T-helper 2 cell (primary cell): ENCODE results near the gene CBX4.

ENCODE experiments used
- DNase-seq, 5 experiments: peaks; one replicate each; pipeline versions ENCODE4 v3.0.0 to v3.0.0-alpha.2; 2012 to 2022

The CBX4 gene

DNA sequence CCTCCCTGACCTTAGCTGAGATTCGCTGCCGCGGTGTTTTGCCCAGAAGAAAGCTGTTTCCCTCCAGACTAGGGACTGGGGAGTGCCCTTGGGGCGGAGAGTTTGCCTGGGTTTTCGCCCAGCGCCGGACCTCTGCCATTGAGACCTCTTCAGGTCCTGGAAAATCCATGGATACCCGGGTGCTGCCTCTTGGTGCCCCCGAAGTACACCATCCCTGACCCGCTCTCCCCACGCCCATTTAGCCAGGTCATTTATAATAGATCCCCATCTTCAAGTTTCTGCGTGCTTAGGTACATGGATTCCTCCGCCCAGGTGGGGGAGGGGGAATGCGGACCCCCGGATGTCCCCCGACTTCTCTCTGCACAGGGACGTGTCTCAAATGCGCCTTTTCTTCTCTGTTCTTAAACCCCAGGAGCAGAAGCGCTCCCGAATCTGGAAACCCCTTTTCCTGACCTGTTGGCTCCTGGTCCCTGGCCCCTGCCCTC, 27.3 kb downstream of the CBX4 start:
- DNase-seq = no peak

DNA sequence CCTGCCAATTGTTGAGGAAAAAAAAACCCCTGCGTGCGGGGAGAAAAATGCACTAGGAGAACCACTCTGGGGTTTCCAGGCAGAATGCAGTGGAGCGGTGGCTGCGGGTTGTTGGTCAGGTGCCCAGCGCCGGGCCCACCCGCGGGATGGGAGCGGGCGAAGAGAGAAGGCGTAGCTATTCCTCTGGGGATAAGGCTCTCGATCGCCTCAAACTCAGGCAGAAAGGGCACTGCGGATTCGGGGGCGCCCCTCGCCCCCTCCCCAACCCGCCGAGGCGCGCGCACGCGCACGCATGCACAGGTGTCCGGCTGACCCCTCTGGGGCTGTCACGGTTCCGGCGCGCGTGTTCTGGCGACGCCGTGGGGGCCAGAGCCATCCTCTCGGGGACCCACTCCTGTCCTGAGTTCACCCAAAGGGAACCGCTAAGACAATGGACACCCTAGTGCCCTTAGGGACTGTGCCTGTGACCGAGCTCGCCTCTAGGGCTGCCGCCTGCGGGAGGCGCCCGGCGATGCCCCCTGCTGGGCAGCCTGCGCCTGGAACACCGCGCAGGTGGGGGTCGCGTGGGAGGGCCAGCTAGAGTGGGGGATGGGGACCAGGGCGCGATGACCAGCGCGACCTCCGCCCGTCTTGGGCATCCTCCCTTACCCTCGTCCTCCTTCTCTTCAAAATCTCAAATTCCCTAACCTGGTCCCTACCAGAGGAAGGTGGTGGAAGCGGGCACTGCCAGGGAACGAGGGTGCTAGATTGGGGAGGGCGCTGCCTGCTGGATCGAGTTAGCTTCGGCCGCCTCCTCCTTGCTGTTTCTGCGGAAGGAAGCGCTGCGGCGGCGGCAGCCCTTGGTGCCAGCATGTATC, 28.0 kb downstream of the CBX4 start:
- peak in 1 of 5 experiments; percentile 69 for DNase-seq

DNA sequence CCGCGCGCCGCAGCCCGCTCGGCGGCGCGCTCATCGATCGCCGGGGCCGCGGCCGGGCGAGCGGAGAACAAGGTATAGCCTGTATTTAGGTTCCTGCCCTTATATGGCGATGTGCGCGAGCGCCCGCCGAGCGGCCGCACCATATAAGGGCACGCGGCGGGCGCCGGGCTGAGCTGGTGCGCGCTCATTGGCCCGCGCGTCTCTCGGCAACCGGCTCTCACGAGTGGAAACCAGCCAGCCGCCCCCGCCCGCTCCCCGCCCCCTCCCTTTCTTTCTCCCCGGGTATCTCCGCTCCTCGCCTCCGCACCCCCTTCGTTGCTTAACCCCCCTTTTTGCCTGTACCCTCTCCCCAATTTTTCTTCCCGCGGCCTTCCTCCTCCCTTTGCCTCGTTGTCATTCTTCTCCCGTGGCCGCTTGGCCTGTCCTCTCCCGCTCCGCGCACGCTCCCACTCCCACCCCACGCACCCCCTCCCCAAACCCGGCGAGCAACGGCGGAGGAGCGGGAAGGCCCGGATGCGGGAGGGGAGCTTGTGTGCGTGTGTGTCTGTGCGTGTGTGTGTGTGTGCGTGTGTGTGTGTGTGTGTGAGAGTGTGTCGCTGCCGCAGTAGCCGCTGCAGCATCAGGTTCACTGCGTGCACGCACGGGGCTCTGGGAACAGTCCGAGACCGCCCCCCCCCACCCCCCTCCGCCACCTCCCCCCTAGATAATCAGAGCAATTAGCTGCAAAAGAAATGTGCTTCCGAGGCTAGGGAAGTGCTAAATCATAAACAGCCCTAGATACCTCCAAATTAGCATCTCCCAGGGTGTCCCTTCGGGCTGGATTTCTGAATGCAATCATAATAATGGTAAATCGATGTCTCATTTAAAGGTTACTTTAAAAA, 28.9 kb downstream of the CBX4 start:
- peak; percentile 62 to 91 (median 77) for DNase-seq

DNA sequence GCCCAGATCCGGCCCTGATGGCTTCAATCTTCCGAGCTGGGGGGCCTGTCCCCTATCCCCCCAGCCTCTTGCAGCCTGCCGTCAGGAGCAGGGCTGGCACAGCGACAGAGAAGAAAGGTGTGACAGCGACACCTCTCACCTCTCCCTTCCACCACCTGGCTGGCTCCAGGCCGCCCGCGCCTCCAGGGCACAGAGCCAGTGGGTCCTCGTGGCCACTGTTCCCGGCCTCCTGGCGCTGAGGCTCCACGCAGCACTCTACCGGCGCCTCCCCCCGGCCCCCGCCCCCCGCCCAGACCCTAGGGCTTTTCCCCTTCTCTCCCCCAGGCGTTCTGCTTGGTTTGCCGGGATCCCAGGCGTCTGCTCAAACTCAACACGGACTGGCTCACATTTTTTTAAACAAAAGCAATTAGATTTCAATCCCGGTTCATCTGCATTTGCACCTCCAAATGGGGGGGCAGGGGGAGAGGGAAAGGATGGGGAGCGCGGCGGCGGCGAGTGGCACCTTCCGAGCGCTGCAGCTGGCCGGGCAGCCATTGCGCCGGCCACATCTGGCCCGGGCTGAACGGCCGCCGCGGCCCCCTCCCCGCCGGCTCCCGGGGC, 29.6 kb downstream of the CBX4 start:
- no peak for DNase-seq

DNA sequence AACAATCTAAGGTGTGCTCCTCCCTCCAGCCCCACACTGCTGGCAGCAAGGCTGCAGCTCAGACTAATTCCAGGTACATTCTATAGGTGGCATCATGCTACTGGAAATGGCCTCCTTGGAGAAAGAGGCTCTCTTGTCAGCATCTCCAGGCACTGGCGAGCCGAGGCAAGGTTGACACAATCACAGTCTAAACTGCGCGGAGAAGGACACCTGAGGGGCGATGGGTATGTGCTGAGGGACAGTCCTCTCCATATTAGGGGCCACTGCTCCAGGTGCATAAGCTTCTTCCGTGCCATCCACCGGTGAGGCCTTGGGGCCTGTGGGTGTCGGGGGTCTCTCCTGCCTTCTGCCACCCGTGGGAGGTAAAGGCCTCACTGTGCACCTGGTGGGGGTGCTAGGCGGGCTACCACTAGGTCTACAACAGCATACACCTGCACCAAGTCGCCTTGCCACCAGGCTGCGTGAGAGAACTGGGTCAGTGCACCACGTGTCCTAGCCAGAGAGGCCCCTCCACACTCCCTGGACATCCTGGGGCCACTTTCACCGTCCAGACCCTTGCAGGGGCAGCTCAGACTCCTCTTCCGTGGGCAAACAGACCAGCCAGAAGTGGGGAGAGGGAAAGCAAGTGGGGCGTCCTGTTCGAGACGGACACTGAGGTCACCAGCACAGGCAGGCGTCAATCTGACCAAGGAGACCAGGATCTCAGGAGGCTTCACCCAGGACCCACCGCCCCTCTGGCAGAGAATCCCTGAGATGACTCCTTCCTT, 30.3 kb downstream of the CBX4 start:
- peak in 1 of 5 experiments; percentile 67 for DNase-seq

DNA sequence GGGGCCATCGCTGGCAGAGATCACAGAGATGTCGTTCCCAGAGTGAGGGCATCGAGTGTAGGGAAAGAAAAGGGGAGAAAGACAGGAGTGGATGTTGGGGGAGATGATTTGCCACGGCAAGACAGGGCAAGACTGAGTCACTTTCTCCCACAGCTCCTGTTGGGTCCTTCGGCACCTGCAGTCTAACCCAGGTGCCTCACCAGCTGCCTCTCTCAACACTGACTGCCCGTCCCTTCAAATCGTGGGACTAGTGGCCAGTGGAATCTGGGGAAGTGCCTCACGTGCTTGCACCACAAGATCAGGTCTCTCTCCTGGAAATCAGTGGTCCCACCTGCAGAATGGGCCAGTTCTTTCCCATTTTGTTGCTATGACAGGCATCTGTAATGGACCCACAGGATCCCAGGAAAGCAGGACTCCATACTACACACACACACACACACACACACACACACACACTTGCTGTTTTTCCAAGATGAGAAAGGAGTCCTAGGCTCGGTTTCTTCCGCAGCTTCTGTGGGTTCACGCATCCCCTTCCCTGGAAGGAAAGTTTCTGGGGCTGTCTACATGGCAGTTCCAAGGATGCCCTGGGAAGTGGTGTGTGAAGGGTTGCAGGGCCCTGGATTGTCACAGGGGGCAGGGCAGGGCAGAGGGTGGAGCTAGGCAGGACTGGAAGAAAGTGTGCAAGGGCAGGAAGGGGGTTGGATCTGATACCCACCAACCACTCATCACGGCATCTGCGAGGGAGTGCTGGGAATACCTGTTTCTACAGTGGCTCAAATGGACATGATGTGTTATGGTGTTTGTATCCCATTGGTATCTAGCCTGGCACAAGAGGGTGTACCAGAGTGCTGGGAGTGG, 32.1 kb downstream of the CBX4 start:
- DNase-seq = no peak

DNA sequence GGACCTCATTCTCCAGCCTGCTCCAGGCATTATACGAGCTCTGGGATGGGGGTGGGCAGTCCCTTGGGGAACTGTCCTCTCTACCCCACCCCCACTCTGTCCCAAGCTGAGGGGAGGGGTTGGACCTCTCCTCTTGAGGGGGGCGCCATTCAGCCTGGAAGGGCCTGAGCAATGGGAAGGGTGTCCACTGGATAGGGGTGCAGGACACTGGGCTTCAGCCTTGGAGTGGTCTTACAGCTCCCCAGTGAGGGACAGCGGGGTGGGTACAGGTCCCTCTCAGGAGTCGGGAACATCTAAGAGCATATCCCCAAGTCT, 32.8 kb downstream of the CBX4 start:
- no peak for DNase-seq

DNA sequence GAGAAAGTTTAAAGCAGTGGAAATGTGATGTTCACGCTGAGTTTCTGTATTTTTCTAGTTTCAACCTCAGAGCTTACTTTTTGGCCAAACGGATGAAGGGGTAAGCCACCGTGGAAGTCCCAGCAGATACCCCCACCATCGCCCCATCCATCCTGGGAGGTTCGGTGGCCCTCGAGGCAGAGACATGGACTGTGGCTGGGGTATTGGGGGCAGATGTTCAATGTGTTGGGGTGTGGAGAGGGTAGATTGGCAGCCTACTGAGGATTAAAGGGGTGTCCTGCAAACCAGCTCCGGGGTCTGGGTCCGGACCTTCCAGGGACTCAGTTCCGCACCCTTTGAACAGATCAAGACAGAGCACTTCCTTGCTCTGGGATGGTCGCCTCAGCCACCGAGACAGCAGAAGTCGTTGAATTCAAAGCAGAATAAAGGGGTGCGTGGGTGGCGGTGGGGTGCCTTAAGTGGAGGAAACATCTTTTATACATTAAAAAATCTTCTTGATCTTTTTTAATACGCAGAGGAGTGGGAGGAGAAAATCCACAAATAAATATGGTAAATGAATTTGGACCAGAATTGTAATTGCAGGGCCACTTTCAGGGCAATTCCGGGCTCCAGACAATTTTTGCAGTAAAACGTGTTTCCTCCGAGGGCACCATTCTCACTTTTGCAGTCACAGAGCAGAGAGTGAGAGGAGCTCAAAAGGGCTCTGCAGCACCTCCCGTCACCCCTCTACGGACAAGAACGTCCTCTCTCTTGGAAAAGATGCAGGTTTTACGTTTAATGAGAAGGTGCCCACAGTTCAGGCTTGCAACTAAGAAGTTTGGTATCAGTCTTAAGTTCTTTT, 34.2 kb downstream of the CBX4 start:
- no peak for DNase-seq

DNA sequence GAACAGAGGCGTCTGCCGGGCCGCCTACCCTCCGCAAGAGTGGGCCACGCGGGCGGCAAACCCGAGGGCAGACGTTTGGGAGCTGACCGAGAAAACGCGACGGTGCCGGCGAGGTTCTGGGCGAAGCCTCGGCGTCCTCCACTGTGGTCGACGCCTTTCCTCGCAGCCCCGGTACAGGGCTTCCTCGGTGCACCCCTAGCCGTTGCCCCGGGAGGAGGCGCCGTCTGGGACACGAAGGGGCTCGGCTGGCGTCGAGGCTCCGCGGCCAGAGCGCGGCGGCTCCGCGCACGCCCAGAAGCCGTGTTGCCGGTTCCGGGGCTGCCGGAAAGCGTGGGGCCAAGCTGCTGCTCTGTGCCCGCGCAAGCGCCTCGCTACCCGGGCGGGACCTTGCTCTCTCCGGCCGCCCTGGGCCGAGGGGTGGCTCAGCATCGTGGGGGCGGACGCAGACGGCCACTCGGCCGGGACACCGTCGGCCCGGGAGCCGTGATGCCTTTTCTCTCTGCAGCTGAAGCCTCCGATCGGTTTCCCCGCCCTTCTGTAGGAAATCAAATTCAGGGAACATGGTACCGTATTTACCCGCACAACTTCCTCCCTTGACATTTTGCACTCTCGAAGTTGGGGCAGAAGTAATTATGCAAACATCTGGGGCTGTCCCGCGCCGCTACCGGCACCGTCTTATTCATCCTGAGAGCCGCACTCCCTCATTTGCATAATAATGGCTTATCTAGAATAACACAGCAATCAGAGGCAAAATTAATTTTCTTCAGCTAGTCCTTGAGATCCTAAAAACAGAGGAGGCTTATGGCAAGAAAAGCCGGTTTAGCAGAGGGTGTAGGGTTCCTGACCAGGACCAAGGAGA, 35.0 kb downstream of the CBX4 start:
- peak in 3 of 5 experiments; percentile 35 to 89 (median 65) for DNase-seq

DNA sequence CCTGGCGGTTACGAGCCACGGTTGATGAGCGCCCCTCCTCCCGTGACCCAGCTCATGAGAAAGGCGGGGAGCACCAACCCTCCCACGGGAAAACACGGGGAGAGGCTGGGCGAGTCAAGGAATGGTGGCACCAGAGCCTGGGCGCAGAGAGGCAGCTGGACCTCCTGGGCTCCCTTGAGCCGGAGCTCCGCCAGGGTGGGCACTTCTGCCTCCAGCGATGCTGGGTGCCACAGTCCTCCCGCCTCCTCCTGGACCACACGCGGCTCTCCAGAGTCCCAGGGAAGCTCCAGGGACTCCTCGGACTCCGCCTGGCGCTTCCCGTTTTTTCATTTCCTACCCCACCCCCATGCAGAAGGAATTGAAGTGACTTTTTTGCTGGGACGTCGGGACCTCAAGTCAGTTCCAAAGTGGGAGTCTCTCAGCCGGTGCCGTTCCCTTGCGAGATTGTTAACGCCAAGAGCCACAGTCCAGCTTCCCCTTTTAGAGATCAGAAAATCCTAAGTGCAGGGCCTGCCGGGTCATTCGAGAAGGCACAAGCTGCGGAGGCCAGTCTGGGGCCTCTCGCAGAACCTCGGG, 35.7 kb downstream of the CBX4 start:
- no peak for DNase-seq

DNA sequence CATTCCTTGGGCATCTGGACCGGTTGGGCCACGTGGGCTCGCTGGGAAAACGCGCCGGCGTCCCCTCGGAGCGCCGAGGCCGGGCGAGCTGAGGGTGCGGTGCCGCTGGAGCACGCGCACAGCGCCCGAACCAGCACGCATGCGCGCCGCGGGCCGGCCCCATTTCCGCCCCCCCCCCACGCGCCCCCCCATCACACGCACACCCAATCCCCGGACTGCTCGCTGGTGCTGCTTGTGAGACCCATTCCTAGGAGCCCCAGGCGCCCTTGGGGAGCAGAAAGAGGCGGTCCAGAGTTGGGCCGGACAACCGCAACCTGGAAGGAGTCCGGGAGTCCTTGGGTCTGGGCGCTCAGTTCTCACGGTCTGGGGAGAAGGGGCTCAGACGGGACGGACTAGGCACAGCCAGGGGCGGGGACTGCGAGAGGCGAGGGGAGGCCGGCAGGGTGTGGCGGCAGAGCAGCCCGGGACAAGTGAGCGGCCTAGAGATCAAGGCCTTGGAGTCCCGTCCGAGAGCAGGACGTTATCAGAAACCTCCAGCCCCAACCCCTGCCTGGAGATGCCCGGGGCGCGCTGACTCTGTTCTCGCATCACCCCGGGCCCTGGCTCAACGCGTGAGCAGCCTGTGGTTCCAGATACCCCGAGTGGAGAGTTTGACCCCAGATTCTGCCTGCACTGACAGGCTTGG, 36.4 kb downstream of the CBX4 start:
- no peak for DNase-seq

DNA sequence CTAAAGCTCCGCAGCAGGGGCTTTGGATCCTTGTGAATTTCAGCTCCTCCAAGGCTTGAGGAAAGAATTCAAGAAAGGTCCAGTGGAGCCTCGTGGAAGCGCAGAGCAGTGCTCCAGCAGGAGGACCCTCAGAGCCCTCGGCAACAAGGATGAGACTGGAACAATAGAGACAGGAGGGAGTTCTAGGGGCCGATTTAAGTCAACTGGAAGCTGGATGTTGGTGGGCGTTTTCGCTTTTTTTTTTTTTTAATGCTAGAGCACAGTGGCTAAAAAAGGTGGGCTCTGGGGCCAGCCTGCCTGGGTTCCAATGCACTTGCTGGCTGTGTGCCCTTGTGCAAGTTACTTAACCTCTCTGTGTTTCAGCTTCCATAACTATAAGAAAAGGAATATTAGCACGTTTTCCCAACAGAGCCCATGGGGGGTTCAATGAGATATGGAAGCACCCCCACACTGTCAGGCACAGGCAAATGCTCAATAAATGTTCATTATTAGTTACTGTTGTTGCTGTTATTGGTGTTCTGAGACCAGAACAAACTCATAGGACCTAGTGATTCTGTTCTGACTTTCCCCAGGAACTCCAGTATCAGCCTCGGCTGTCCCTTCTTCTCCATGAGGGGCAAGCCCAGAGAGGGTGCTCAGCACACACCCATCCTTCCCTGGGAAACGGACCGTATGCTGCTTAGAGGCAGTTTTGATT, 37.1 kb downstream of the CBX4 start:
- DNase-seq = no peak

DNA sequence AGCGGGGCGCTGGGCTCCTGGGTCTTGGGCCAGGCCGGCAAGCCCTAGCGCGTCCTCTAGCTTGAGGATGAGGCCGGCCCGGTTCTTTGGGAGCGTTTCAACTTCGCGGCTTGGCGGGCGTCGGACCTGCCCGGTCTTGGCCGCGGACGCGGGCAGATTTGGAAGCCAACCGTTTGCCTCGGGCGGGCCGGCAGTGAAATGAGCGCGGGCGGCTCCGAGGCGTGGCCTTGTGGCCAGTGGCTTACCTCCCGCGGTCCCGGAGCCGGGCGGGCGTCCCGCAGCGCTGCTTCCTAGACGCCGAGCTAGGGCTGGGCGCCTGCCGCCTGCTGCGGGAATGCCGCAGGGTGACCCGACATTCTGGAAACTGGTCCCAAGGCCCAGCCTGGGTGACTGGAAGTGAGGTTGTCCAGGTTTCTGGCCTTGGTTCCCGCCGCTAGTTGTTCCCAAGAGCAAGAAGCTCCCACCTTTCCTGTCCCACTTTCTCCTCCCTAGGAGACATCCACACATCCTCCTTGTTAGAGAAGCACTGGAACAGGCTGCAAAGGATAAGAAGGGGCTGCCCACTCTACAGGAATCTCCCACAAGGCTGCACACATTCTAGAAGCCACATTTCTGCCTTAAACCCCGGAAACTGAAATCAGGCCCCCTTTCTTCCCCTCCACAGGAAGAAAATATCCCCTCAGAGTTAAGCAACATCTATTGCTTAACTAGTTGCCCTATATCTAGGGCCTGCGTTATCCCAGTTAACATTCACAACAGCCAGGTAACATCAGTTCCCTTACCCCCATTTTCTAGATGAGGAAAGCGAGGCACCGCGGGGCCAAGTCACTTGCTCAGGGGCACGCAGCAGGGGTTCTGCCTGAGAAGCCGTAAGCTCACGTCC, 37.8 kb downstream of the CBX4 start:
- no peak for DNase-seq

DNA sequence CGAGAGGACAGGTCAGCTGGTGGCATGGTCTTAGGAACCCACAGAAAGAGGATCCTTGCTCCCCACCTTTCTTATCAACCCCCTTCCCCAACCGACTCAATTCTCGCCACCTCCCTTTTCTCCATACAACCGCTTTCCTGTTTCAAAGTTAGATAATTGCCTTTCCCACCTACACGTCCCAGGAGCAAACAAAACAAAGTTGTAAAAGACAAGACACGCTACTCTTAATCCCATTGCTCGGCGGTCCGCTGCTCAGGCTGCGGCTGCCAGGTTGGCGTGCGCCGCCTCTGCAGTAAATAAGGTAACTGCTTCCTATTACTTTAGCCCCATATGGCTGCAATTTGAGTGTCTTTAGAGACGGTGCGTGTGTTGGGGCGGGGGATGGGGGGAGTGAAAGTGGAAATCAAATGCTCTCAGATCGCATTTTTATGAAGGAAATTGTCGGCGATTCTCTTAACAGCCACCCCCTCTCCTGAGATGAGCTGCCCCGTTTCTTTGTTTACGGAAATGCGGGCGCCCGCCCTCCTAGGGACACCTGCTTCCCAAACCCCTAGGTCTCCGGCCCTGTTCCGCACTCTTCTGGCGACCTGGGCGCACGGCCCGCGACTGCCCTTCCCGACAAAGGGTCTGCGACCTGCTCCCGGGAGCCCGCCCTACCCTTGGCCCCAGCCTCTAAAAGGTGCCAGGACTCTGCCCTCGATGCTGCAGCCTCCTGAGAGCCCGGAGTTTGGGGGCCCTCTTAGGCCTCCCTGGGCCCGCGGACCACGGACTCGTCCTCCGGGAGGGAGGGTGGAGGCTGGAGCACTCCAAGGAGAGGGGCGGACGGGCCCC, 38.7 kb downstream of the CBX4 start:
- DNase-seq = peak in 2 of 5 experiments; percentile 35 to 71

DNA sequence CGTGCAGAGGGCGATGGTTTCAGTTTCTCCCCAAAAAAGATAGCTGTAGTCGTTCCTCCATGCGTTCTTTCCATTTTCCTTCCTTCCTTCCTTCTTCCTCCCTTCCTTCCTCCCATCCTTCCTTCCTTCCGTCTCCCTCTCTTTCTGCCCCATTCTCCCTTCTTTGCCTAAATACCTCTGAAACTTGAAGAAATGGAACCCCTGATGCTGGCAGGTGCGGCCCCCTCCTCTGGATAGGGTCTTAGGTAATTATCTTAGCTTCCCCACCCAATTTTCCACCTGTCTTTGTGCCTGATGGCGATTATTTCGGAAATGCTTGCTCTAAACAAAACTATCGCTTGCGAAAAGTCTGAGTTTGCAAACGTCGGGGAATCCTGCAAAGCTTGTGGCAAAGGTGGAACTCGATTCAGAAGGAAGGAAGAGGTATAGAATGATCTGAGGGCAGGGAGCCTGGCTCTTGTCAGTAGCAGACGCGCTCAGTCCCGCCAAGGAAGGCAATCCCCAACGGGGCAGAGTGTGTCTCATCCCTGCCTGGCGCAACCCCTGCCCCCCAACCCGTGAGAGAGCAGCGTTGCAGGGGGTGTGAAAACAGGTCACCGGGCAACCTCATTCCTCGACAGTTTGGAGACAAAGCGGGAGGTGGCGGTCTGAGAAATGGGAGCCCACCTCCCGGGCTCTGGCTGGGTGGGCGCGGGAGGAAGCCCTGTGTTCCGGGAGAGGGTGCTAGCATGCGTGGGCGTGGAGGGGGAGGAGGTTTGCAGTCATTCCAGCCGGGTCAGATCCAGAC, 39.5 kb downstream of the CBX4 start:
- no peak for DNase-seq
